Measurements from ENCODE around the gene MRPS15.
"Not testable (repeated sequence)": the region's sequence is repeated elsewhere in the genome, so short reads cannot be mapped to it uniquely, and the experiment has no call there.

- TF ChIP-seq, protein P1, sequence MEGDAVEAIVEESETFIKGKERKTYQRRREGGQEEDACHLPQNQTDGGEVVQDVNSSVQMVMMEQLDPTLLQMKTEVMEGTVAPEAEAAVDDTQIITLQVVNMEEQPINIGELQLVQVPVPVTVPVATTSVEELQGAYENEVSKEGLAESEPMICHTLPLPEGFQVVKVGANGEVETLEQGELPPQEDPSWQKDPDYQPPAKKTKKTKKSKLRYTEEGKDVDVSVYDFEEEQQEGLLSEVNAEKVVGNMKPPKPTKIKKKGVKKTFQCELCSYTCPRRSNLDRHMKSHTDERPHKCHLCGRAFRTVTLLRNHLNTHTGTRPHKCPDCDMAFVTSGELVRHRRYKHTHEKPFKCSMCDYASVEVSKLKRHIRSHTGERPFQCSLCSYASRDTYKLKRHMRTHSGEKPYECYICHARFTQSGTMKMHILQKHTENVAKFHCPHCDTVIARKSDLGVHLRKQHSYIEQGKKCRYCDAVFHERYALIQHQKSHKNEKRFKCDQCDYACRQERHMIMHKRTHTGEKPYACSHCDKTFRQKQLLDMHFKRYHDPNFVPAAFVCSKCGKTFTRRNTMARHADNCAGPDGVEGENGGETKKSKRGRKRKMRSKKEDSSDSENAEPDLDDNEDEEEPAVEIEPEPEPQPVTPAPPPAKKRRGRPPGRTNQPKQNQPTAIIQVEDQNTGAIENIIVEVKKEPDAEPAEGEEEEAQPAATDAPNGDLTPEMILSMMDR (conservative IDR thresholded peaks at IDR 0.05) = not testable (repeated sequence)
- TF ChIP-seq EZH2 (IDR thresholded peaks at IDR 0.05; ENCODE audit: low read depth) = not testable (repeated sequence)
Measured at GRCh38 chr1:36511220-36511619, 47.0 kb upstream of the MRPS15 start.

All from PC-9 (cell line).